Measurements from ENCODE around the gene ACD.

DNA sequence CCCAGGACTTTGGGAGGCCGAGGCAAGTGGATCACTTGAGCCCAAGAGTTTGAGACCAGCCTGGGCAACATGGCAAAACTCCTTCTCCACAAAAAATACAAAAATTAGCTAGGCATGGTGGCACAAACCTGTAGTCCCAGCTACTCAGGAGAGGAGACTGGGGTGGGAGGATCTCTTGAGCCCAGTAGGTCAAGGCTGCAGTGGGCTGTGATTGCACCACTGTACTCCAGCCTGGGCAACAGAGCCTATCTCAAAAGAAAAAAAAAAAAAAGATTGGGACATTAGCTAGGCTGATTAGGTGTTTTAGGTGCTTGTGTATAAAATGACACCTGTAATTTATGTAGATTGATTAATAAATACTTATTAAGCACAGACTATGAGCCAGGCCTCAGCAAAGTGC is 49.0 kb upstream of the ACD start:
- TF ChIP-seq, protein P1, sequence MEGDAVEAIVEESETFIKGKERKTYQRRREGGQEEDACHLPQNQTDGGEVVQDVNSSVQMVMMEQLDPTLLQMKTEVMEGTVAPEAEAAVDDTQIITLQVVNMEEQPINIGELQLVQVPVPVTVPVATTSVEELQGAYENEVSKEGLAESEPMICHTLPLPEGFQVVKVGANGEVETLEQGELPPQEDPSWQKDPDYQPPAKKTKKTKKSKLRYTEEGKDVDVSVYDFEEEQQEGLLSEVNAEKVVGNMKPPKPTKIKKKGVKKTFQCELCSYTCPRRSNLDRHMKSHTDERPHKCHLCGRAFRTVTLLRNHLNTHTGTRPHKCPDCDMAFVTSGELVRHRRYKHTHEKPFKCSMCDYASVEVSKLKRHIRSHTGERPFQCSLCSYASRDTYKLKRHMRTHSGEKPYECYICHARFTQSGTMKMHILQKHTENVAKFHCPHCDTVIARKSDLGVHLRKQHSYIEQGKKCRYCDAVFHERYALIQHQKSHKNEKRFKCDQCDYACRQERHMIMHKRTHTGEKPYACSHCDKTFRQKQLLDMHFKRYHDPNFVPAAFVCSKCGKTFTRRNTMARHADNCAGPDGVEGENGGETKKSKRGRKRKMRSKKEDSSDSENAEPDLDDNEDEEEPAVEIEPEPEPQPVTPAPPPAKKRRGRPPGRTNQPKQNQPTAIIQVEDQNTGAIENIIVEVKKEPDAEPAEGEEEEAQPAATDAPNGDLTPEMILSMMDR (IDR thresholded peaks at IDR 0.05) = no peak
- no peak for TF ChIP-seq POLR2A (IDR thresholded peaks at IDR 0.05)

Measured in testis (tissue), 2 donors.